Bronchial epithelial cell (primary cell): Measurements from ENCODE around the gene OGFR. TPM values are rescaled to one million over a fixed set of nuclear protein-coding genes. Genes with fewer than 3 reads are reported as not detected.

ENCODE experiments used
- DNase-seq: peaks from one replicate; pipeline ENCODE4 v3.0.0-alpha.2; 2010; ENCODE audit warnings: low read depth
- FAIRE-seq: peaks from 2 replicates; lab custom pipeline; 2011; peaks lifted over from hg19 to GRCh38; lab: Jason Lieb, UNC
- H3K27me3 ChIP-seq: 2 replicates; pipeline ENCODE4 v1.5.1; 2011; ENCODE audit warnings: low read length; ENCODE audit not compliant: control insufficient read depth, insufficient read depth
- H3K36me3 ChIP-seq: 2 replicates; pipeline ENCODE4 v1.5.1; 2011; ENCODE audit warnings: low read length; ENCODE audit not compliant: control insufficient read depth, insufficient read depth
- H3K4me3 ChIP-seq: 2 replicates; pipeline ENCODE4 v1.5.1; 2011; ENCODE audit warnings: mild to moderate bottlenecking, low read depth, low read length, control low read depth
- total RNA-seq: library from RNA; depleted of rRNA; stranded (reverse); fragments of >200 nt; gene quantifications from 2 replicates; pipeline ENCODE4 v1.2.1, GENCODE V29; 2014
- TF ChIP-seq, protein P1 (sequence below): IDR thresholded peaks from 2 replicates; pipeline ENCODE4 v1.5.1; 2011; ENCODE audit warnings: mild to moderate bottlenecking, moderate library complexity, low read length, control low read depth, inconsistent platforms; ENCODE audit not compliant: insufficient read depth, severe bottlenecking

OGFR gene
- total RNA-seq, 1 donor from 2014 or later, result 16.1 TPM

DNA sequence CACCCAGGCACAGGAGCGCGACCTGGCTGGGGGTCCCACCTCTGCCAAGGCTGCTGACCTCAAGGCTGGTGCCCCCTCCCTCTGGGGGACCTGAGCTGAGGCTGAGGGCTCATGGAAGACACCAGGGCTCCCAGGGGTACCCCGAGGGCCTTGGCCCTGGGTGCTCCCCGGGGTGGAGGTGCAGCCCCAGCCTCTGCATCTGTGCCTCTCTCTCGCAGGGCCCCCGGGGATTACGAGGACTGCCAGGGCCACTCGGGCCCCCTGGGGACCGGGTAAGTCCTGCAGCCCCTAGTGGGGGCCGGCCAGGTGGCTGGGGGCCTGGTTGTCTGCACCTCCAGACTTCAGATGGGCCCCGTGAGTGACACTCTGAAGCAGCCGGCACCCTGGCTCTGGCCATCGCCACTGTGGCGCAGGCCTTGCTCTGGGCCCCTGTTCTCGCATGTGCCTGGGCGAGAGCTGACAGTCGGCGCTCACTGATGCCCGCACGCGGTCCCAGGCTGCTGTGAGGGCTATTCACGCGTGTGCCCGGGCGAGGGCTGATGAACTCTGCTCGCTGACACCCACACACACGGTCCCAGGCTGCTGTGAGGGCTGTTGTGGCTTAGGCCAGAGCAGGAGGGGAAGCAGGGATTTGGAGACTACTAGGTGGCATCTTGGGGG, 21.5 kb downstream of the OGFR start:
- TF ChIP-seq, protein P1, sequence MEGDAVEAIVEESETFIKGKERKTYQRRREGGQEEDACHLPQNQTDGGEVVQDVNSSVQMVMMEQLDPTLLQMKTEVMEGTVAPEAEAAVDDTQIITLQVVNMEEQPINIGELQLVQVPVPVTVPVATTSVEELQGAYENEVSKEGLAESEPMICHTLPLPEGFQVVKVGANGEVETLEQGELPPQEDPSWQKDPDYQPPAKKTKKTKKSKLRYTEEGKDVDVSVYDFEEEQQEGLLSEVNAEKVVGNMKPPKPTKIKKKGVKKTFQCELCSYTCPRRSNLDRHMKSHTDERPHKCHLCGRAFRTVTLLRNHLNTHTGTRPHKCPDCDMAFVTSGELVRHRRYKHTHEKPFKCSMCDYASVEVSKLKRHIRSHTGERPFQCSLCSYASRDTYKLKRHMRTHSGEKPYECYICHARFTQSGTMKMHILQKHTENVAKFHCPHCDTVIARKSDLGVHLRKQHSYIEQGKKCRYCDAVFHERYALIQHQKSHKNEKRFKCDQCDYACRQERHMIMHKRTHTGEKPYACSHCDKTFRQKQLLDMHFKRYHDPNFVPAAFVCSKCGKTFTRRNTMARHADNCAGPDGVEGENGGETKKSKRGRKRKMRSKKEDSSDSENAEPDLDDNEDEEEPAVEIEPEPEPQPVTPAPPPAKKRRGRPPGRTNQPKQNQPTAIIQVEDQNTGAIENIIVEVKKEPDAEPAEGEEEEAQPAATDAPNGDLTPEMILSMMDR, result no peak

DNA sequence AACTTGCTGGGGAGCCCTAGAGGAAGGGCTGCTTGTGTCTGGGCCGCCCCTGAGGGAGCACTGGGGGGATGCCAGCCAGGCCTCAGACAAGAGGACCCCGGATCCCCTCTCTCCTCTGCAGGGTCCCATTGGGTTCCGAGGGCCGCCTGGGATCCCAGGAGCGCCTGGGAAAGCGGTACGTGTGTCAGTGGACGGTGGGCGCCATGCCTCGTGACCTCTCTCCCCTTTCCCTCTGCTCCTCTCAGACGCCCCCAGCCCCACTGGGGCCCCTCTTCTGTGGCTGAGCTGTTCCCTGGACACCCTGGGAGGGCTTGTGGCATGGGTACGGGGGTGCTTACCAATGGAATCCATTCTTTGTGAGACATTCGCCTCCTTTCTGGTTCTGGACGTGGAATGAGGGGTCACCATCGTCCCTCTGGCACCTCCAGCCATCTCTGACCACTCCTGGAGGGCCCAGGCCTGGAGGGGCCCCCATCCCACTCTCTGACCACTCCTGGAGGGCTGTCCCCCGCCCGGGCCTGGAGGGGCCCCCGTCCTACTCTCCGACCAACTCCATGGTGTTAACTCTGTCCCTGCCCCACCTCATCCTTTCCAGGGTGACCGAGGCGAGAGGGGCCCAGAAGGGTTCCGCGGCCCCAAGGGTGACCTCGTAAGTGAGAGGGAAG, 22.1 kb downstream of the OGFR start:
- no peak for DNase-seq
- TF ChIP-seq, protein P1, result no peak
- FAIRE-seq, result no peak
- no peaks in the 10 kb centered on the region for H3K27me3 ChIP-seq
- no peaks in the 10 kb centered on the region for H3K36me3 ChIP-seq
- H3K4me3 ChIP-seq, result no peak overlapping the region

More for the DNA sequence above, 21.5 kb downstream of the OGFR start:
- H3K36me3 ChIP-seq, result no peaks in the 10 kb centered on the region
- H3K27me3 ChIP-seq, result no peaks in the 10 kb centered on the region
- no peak for FAIRE-seq
- H3K4me3 ChIP-seq, result no peak overlapping the region
- DNase-seq, result no peak

DNA sequence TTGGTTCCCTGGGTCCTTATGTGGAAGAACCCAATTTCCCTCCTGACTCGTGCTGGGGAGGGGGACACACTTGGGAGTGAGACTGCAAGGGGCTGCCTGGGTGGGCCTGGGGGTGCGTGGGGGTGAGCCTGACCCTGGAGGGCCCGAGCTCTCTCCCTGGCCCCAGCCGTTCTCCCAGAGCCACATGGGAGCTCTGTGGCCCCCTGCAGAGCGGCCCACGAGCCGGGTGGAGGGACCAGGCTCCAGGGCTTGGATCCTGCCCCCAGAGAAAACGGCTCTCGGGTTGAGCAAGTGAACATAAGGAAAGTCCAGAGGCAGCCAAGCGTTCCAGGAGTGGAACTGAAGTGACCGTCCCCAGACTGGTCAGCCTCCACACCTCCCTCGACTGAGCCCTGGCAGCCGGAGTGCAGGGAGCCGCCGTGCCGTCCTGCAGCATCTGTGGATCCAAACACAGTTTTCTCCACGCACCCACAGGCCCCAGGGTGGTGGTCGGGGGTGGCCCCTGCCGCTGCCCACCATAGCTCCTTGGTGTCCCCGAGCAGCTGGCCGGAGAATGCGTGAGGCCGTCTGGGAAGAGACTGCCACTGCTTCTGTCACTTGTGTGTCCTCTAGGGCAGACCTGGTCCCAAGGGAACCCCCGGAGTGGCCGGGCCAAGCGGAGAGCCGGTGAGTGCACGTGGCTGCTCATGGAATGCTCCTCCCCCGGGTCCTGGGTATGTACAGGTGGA, 22.8 kb downstream of the OGFR start:
- H3K36me3 ChIP-seq, result no peaks in the 10 kb centered on the region
- TF ChIP-seq, protein P1, result no peak
- no peaks in the 10 kb centered on the region for H3K27me3 ChIP-seq
- FAIRE-seq (no peak), DNase-seq (no peak)
- H3K4me3 ChIP-seq, result no peak overlapping the region

DNA sequence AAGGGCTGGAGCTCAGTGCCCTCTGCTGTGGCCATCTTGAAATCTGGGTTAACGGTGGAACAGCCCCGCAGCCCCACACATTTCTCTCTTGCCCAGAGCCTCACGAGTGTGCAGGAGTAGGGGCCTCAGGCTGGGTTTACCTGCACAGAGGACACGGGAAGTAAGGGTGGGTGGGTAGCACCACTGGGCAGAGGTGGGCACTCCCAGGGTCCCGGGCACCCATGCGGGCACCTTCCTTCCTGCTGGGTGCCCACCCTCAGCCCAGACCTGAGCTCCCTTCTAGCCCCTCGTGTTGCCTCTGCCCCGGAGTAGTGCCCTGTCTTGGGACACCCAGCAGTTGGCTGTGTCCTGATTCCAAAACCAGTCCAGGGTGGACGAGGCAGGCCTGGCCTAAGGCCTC, 23.4 kb downstream of the OGFR start:
- no peak overlapping the region for H3K4me3 ChIP-seq
- no peaks in the 10 kb centered on the region for H3K36me3 ChIP-seq
- no peak for FAIRE-seq
- no peak for DNase-seq
- TF ChIP-seq, protein P1, result no peak
- no peaks in the 10 kb centered on the region for H3K27me3 ChIP-seq

DNA sequence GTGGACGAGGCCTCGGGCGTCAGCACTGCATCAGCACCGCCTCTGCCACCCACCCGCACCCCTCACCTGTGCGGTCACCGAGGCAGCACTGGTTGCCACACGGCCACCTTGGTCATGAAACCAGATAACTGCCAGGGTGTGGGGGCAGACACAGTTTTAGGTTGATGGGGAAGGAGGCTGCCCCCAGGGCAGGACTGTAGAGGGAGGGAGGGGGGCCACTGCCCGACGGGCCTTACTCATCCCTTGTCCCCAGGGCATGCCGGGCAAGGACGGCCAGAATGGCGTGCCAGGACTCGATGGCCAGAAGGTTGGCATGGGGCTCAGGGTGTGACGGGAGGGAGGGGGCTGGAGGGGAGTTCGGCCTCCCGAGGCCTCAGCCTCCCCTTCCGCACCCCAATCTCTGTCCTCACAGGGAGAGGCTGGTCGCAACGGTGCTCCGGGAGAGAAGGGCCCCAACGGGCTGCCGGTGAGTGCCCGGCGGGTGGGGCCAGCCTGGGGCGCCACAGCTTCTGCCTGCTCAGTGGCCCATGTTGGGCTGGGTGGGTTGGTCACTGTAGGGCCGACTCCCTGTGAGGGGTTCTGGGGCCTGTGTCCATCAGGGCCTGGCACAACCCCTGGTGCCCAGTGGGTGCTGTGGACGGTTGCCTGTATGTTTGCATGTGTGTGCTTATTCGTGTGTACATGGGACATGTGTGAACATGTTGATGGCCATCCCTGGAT, 24.0 kb downstream of the OGFR start:
- no peak for DNase-seq
- TF ChIP-seq, protein P1, result no peak
- Histone ChIP-seq H3K36me3 (no peaks in the 10 kb centered on the region), H3K27me3 (no peaks in the 10 kb centered on the region), H3K4me3 (no peak overlapping the region)
- no peak for FAIRE-seq
